Erythroblast (primary cell): ENCODE results near the gene ELK3.

Experiments used
- GATA1 ChIP-seq: IDR thresholded peaks from 2 replicates; pipeline ENCODE4 v1.6.1; 2011; ENCODE audit warnings: low read depth, mild to moderate bottlenecking, control low read depth, low read length, moderate library complexity
- POLR2A ChIP-seq: IDR thresholded peaks from 2 replicates; pipeline ENCODE4 v1.6.1; 2011; ENCODE audit warnings: mild to moderate bottlenecking, low read length

DNA sequence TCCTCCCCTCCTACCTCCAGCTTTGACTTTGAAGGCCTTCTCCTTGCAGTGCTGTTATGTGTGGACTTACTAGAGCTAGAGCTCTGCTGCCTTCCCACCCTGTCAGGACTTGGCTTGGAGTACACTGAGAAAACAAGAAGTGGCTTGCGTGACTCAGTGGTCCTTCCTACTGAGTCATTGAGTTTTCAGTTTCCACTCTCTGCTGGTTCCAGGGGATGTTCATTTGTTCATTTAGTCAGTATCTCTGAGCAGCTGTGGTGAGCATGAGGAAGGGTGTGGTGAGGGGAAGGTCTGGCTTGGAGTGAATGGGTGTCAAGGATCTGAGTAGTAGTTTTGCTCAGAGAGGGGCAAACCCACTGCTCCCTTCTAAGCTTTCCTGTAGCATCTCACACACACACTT lies 17.2 kb upstream of the ELK3 start:
- TF ChIP-seq POLR2A (no peak), GATA1 (no peak)
